ENCODE data around the gene CTBP2.

Gene CTBP2

GRCh38 chr10:125020386-125020785 lies 140.0 kb downstream of the CTBP2 start:
- no peak for DNase-seq

- no peak for DNase-seq
Measured at GRCh38 chr10:125018576-125019143, 141.7 kb downstream of the CTBP2 start.

- no peak for DNase-seq
Measured at GRCh38 chr10:125017547-125018298, 142.6 kb downstream of the CTBP2 start.

- no peak for DNase-seq
Measured at GRCh38 chr10:125016611-125017202, 143.7 kb downstream of the CTBP2 start.

- no peak for DNase-seq
Measured at GRCh38 chr10:125016123-125016522, 144.2 kb downstream of the CTBP2 start.

- DNase-seq, result no peak
Measured at GRCh38 chr10:125015356-125015944, 144.9 kb downstream of the CTBP2 start.

GRCh38 chr10:125014836-125015355 lies 145.5 kb downstream of the CTBP2 start:
- DNase-seq, result no peak

GRCh38 chr10:125014086-125014830 lies 146.1 kb downstream of the CTBP2 start:
- no peak for DNase-seq

- DNase-seq, result no peak
Measured at GRCh38 chr10:125013529-125013872, 146.9 kb downstream of the CTBP2 start.

- DNase-seq, result no peak
Measured at GRCh38 chr10:125012851-125013528, 147.4 kb downstream of the CTBP2 start.

GRCh38 chr10:125011926-125012705 lies 148.2 kb downstream of the CTBP2 start:
- no peak for DNase-seq

GRCh38 chr10:125011171-125011925 lies 149.0 kb downstream of the CTBP2 start:
- no peak for DNase-seq

- no peak for DNase-seq
Measured at GRCh38 chr10:125010362-125010761, 150.0 kb downstream of the CTBP2 start.

- DNase-seq, result peak; percentile 3
Measured at GRCh38 chr10:125009661-125010161, 150.7 kb downstream of the CTBP2 start.

GRCh38 chr10:125008689-125009638 lies 151.4 kb downstream of the CTBP2 start:
- peak; percentile 10 for DNase-seq

GRCh38 chr10:125007436-125007835 lies 152.9 kb downstream of the CTBP2 start:
- no peak for DNase-seq

GRCh38 chr10:125006921-125007426 lies 153.4 kb downstream of the CTBP2 start:
- peak; percentile 12 for DNase-seq

- peak; percentile 15 for DNase-seq
Measured at GRCh38 chr10:125006188-125006680, 154.1 kb downstream of the CTBP2 start.
